ENCODE data around the gene PITPNM3. TPM values are rescaled to one million over a fixed set of nuclear protein-coding genes. Genes with fewer than 3 reads are reported as not detected.

Gene PITPNM3
- total and polyA plus RNA-seq, 7 donors: 3.6 to 13.6 (median 5.7) TPM

- Histone ChIP-seq H3K27me3 (no peaks in the 10 kb centered on the region), H3K9me3 (no peaks in the 10 kb centered on the region), H3K36me3 (peaks cover 0 to 8% (median 2%) of the 10 kb centered on the region in 4 donors), H3K4me1 (peaks cover 0 to 30% (median 20%) of the 10 kb centered on the region in 4 donors), H3K27ac (no peak overlapping the region), H3K4me3 (no peak overlapping the region)
- WGBS, 2 donors: 78 to 87% methylated on average over 3 of the region's 3 CpGs
- intact Hi-C loops (cut with DNase I): no loop called here
- TF ChIP-seq EP300 (IDR thresholded peaks at IDR 0.05): no peak
- DNase-seq: peak; percentile 38
Measured at GRCh38 chr17:6501359-6501758, 55.0 kb downstream of the PITPNM3 start.

- Histone ChIP-seq H3K9me3 (no peaks in the 10 kb centered on the region), H3K4me3 (no peak overlapping the region), H3K27ac (no peak overlapping the region), H3K4me1 (peaks cover 0 to 23% (median 18%) of the 10 kb centered on the region in 4 donors), H3K36me3 (peaks cover 0 to 8% (median 2%) of the 10 kb centered on the region in 4 donors), H3K27me3 (no peaks in the 10 kb centered on the region)
- intact Hi-C loops (cut with DNase I): no loop called here
- DNase-seq: peak; percentile 44
- WGBS, 2 donors: 92 to 93% methylated on average over 10 of the region's 10 CpGs
- no peak for TF ChIP-seq CTCF (IDR thresholded peaks at IDR 0.05)
- no peak for TF ChIP-seq POLR2AphosphoS5 (IDR thresholded peaks at IDR 0.05)
- TF ChIP-seq POLR2A (IDR thresholded peaks at IDR 0.05): no peak
- no peak for TF ChIP-seq EP300 (IDR thresholded peaks at IDR 0.05)
Measured at GRCh38 chr17:6498901-6499540, 57.3 kb downstream of the PITPNM3 start.

- H3K4me3 ChIP-seq: no peak overlapping the region
- peak; percentile 22 for DNase-seq
- 82 to 93% methylated on average over 7 of the region's 7 CpGs for WGBS, 2 donors
Measured at GRCh38 chr17:6498356-6498755, 58.0 kb downstream of the PITPNM3 start.

GRCh38 chr17:6497496-6498221 lies 58.7 kb downstream of the PITPNM3 start:
- H3K27ac ChIP-seq: peak overlapping the region; percentile 24 to 67 (median 46)
- peaks cover 0 to 34% (median 21%) of the 10 kb centered on the region in 4 donors for H3K4me1 ChIP-seq
- WGBS, 2 donors: 70 to 87% methylated on average over 17 of the region's 17 CpGs
- intact Hi-C loops (cut with DNase I): no loop called here
- no peak for TF ChIP-seq POLR2AphosphoS5 (IDR thresholded peaks at IDR 0.05)
- TF ChIP-seq CTCF (IDR thresholded peaks at IDR 0.05): no peak
- no peak for TF ChIP-seq EP300 (IDR thresholded peaks at IDR 0.05)
- TF ChIP-seq POLR2A (IDR thresholded peaks at IDR 0.05): no peak
- peak; percentile 43 for DNase-seq
- H3K4me3 ChIP-seq: no peak overlapping the region
- peaks cover 0 to 4% (median 0%) of the 10 kb centered on the region in 4 donors for H3K36me3 ChIP-seq
- H3K27me3 ChIP-seq: no peaks in the 10 kb centered on the region
- H3K9me3 ChIP-seq: no peaks in the 10 kb centered on the region

More at GRCh38 chr17:6498356-6498755, 58.0 kb downstream of the PITPNM3 start:
- no peaks in the 10 kb centered on the region for H3K9me3 ChIP-seq
- peaks cover 0 to 8% (median 2%) of the 10 kb centered on the region in 4 donors for H3K36me3 ChIP-seq
- no peak overlapping the region for H3K27ac ChIP-seq
- intact Hi-C loops (cut with DNase I): no loop called here
- no peaks in the 10 kb centered on the region for H3K27me3 ChIP-seq
- TF ChIP-seq CTCF (IDR thresholded peaks at IDR 0.05) (no peak), EP300 (IDR thresholded peaks at IDR 0.05) (no peak), POLR2A (IDR thresholded peaks at IDR 0.05) (no peak), POLR2AphosphoS5 (IDR thresholded peaks at IDR 0.05) (no peak)
- peaks cover 0 to 28% (median 18%) of the 10 kb centered on the region in 4 donors for H3K4me1 ChIP-seq
